Femur (tissue), 1 donor: ENCODE results near the gene GRSF1.
"Not testable (repeated sequence)": the region's sequence is repeated elsewhere in the genome, so short reads cannot be mapped to it uniquely, and the experiment has no call there.

Source experiments
- DNase-seq: peaks from one replicate; pipeline ENCODE4 v3.0.0-alpha.2; 2017

Gene GRSF1

GRCh38 chr4:70833675-70834074 lies 6.0 kb downstream of the GRSF1 start:
- DNase-seq: no peak

GRCh38 chr4:70831293-70831692 lies 8.4 kb downstream of the GRSF1 start:
- no peak for DNase-seq

- no peak for DNase-seq
Observed at GRCh38 chr4:70830054-70830453, 9.6 kb downstream of the GRSF1 start.

GRCh38 chr4:70829492-70829891 lies 10.2 kb downstream of the GRSF1 start:
- DNase-seq: no peak

- no peak for DNase-seq
Observed at GRCh38 chr4:70829015-70829414, 10.7 kb downstream of the GRSF1 start.

- DNase-seq: no peak
Observed at GRCh38 chr4:70818921-70819320, 20.8 kb downstream of the GRSF1 start.

GRCh38 chr4:70818173-70818855 lies 21.4 kb downstream of the GRSF1 start:
- DNase-seq: no peak

- no peak for DNase-seq
Observed at GRCh38 chr4:70816894-70817293, 22.8 kb downstream of the GRSF1 start.

GRCh38 chr4:70815370-70815769 lies 24.3 kb downstream of the GRSF1 start:
- no peak for DNase-seq

- no peak for DNase-seq
Observed at GRCh38 chr4:70808151-70808550, 31.5 kb downstream of the GRSF1 start.

GRCh38 chr4:70802928-70803580 lies 36.6 kb downstream of the GRSF1 start:
- DNase-seq: no peak

GRCh38 chr4:70801265-70801809 lies 38.4 kb downstream of the GRSF1 start:
- DNase-seq: no peak

- DNase-seq: no peak
Observed at GRCh38 chr4:70793626-70794025, 46.1 kb downstream of the GRSF1 start.

GRCh38 chr4:70788733-70789132 lies 51.0 kb downstream of the GRSF1 start:
- no peak for DNase-seq

GRCh38 chr4:70787496-70787895 lies 52.2 kb downstream of the GRSF1 start:
- DNase-seq: no peak

- no peak for DNase-seq
Observed at GRCh38 chr4:70783096-70783495, 56.6 kb downstream of the GRSF1 start.

- no peak for DNase-seq
Observed at GRCh38 chr4:70778888-70779422, 60.7 kb downstream of the GRSF1 start.

GRCh38 chr4:70772929-70773555 lies 66.6 kb downstream of the GRSF1 start:
- no peak for DNase-seq

- DNase-seq: not testable (repeated sequence)
Observed at GRCh38 chr4:70769396-70769795, 70.3 kb downstream of the GRSF1 start.

GRCh38 chr4:70768301-70768948 lies 71.3 kb downstream of the GRSF1 start:
- no peak for DNase-seq
